ENCODE measurements around the gene MTAP. TPM values are rescaled to one million over a fixed set of nuclear protein-coding genes. Genes with fewer than 3 reads are reported as not detected.

Gene MTAP
- total RNA-seq, 4 donors from 2014 or later: 23.2 to 31.4 (median 29.1) TPM

GRCh38 chr9:21789541-21790037 is 12.8 kb upstream of the MTAP start:
- no peaks in the 10 kb centered on the region for H3K9me3 ChIP-seq
- H3K36me3 ChIP-seq: no peaks in the 10 kb centered on the region
- peak; percentile 89 for ATAC-seq
- H3K4me1 ChIP-seq: no peaks in the 10 kb centered on the region
- H3K27ac ChIP-seq: no peak overlapping the region
- TF ChIP-seq CTCF (IDR thresholded peaks at IDR 0.05) (peak; percentile 62 to 86 (median 76)), POLR2A (IDR thresholded peaks at IDR 0.05) (no peak)
- peaks cover 14% of the 10 kb centered on the region for H3K27me3 ChIP-seq
- WGBS, 2 donors (ENCODE audit: low coverage in 1 of 2): 0% methylated on average over 2 of the region's 2 CpGs
- H3K4me3 ChIP-seq: peak overlapping the region; percentile 32 to 35

- Histone ChIP-seq H3K36me3 (no peaks in the 10 kb centered on the region), H3K4me1 (no peaks in the 10 kb centered on the region), H3K9me3 (no peaks in the 10 kb centered on the region), H3K4me3 (no peak overlapping the region), H3K27ac (no peak overlapping the region), H3K27me3 (peaks cover 45% of the 10 kb centered on the region)
- no peak for ATAC-seq
- WGBS, 2 donors (ENCODE audit: low coverage in 1 of 2): 56 to 65% methylated on average over 2 of the region's 2 CpGs
- TF ChIP-seq POLR2AphosphoS5 (IDR thresholded peaks at IDR 0.05) (no peak), EP300 (IDR thresholded peaks at IDR 0.05) (no peak), CTCF (IDR thresholded peaks at IDR 0.05) (no peak), POLR2A (IDR thresholded peaks at IDR 0.05) (no peak)
Measured at GRCh38 chr9:21795483-21795882, 7.0 kb upstream of the MTAP start.

- no peak for ATAC-seq
- no peak overlapping the region for H3K27ac ChIP-seq
- TF ChIP-seq POLR2A (IDR thresholded peaks at IDR 0.05) (no peak), EP300 (IDR thresholded peaks at IDR 0.05) (no peak), CTCF (IDR thresholded peaks at IDR 0.05) (no peak), POLR2AphosphoS5 (IDR thresholded peaks at IDR 0.05) (no peak)
- WGBS, 2 donors (ENCODE audit: low coverage in 1 of 2): 34 to 46% methylated on average over 3 of the region's 3 CpGs
- H3K27me3 ChIP-seq: peaks cover 45% of the 10 kb centered on the region
- no peak overlapping the region for H3K4me3 ChIP-seq
- no peaks in the 10 kb centered on the region for H3K36me3 ChIP-seq
- H3K9me3 ChIP-seq: no peaks in the 10 kb centered on the region
- H3K4me1 ChIP-seq: peaks cover 0 to 8% (median 5%) of the 10 kb centered on the region in 3 donors
Measured at GRCh38 chr9:21796768-21797167, 5.7 kb upstream of the MTAP start.

- H3K27ac ChIP-seq: peak overlapping the region; percentile 86 to 98 (median 92)
- 68 to 74% methylated on average over 11 of the region's 11 CpGs for WGBS, 2 donors (ENCODE audit: low coverage in 1 of 2)
- H3K9me3 ChIP-seq: no peaks in the 10 kb centered on the region
- TF ChIP-seq CTCF (IDR thresholded peaks at IDR 0.05) (no peak), EP300 (IDR thresholded peaks at IDR 0.05) (no peak), POLR2A (IDR thresholded peaks at IDR 0.05) (no peak), POLR2AphosphoS5 (IDR thresholded peaks at IDR 0.05) (no peak)
- peaks cover 0 to 39% (median 16%) of the 10 kb centered on the region in 3 donors for H3K4me1 ChIP-seq
- no peaks in the 10 kb centered on the region for H3K36me3 ChIP-seq
- no peak for ATAC-seq
- peaks cover 20% of the 10 kb centered on the region for H3K27me3 ChIP-seq
- peak overlapping the region; percentile 64 to 78 for H3K4me3 ChIP-seq
Measured at GRCh38 chr9:21800931-21801682, 1.3 kb upstream of the MTAP start.
